Neural progenitor cell (in vitro differentiated cells): ENCODE measurements around the gene TIPRL.

Source experiments
- EZH2 ChIP-seq: fragments of 200-600 bp; sonication (generic); IDR thresholded peaks from 2 replicates; pipeline ENCODE4 v1.6.1; 2017; ENCODE audit warnings: antibody characterized with exemption, mild to moderate bottlenecking, moderate library complexity
- TF ChIP-seq, protein P1 (sequence below): fragments of 200-600 bp; sonication (generic); IDR thresholded peaks from 2 replicates; pipeline ENCODE4 v1.5.1; 2017; ENCODE audit warnings: antibody characterized with exemption, mild to moderate bottlenecking

- TF ChIP-seq, protein P1, sequence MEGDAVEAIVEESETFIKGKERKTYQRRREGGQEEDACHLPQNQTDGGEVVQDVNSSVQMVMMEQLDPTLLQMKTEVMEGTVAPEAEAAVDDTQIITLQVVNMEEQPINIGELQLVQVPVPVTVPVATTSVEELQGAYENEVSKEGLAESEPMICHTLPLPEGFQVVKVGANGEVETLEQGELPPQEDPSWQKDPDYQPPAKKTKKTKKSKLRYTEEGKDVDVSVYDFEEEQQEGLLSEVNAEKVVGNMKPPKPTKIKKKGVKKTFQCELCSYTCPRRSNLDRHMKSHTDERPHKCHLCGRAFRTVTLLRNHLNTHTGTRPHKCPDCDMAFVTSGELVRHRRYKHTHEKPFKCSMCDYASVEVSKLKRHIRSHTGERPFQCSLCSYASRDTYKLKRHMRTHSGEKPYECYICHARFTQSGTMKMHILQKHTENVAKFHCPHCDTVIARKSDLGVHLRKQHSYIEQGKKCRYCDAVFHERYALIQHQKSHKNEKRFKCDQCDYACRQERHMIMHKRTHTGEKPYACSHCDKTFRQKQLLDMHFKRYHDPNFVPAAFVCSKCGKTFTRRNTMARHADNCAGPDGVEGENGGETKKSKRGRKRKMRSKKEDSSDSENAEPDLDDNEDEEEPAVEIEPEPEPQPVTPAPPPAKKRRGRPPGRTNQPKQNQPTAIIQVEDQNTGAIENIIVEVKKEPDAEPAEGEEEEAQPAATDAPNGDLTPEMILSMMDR, result no peak
- no peak for TF ChIP-seq EZH2
Measured at GRCh38 chr1:168179438-168180147, 831 bp downstream of the TIPRL start.
